HG02885 (cell line): Measurements from ENCODE around the gene PRMT2.

ENCODE experiments used
- ATAC-seq: cut with Tn5 transposase; IDR thresholded peaks from one replicate; pipeline ENCODE4 v1.9.1; 2021; ENCODE audit warnings: mild to moderate bottlenecking; ENCODE audit not compliant: unreplicated experiment, poor library complexity

The PRMT2 gene

DNA sequence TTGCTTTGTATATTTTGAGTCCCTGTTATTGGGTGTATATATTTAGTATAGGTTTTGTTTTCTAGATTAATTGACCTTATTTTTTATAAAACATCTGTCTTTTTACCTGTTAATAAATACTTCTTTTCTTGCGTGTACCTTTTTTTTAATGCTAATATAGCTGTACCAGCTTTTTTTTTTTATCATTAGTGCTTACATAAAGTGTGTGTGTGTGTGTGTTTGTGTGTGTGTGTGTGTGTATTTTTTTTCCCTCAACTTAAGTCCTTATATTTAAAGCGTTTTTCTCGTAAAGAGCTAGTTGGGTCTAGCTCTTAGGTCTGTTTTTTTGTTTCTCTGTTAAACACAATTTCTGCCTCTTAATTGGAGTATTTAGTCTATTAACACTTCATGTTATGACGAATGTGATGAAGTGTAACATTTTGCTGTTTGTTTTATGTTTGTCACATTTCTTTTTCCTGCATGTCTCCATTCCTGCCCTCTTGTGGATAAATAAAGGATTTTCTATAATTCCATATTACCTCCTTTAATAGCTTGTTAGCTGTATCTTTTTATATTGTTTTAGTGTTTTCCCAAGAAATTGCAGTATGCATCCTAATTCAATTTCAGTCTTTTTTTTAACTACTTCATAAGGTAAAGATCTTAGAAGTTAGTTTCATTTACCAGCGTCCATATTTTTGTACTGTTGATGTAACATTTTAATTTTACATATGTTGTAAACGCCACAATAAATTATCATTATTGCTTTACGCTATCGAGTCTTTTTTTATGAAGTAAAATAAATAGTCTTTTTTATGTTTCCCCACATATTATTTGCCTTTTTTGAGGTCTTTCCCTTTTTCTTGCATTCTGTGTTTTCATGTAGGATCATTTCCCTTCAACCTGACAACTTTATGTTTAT is 4.3 kb downstream of the PRMT2 start:
- no peak for ATAC-seq

DNA sequence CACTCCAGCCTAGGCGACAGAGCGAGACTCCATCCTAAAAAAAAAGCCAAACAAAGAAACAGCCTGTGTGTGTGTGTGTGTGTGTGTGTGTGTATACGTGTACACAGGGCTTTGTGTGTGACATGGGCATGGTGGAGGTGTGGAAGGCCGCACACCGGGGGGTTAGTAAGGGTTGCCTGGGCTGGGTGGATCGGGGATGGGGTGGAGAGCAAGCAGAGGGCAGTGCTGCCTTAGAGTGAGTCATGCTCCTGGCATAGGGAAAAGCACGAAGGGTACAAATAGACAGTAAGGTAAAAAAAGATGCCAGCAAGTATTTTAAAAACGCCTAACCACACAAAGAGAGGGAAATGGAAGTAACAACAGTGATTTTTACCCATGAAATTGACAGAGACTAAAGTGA is 6.2 kb downstream of the PRMT2 start:
- no peak for ATAC-seq

DNA sequence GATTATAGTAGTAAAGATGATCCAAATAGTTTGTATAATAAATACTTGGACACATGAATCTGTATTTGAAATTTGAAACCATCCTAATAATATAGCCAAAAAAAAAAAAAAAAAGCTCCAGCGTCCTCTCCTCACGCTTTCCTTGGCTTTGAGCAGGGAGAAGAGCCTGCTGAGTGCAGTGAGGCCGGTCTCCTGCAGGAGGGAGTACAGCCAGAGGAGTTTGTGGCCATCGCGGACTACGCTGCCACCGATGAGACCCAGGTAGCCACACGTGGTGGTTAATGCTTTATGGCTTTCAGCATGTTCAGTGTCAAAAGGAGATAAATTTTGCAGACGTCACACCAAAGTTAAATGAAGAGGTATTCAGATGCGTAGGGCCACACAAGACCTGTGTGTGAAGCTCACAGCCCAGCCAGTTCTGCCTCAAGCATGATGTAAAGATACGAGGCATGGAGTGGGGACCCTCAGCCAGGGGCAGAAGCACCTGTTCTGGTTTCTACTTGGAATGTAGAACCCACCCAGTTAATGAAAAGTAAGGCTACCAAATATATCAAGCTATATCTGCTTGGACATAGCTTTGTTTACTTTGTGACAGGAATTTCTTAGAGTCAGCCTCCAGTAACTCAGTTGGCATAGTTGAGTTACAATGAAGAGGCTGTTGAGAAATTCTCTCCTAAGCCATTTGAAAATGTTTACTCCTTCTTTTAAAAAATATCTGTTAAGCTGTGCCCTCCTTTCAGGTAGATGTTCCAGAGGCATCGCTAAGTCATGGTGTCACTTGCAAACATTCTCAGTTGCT is 8.1 kb downstream of the PRMT2 start:
- ATAC-seq = no peak

- no peak for ATAC-seq
These were observed 10.4 kb downstream of the PRMT2 start for GRCh38 chr21:46645840-46646239.

- ATAC-seq = no peak
These were observed 11.2 kb downstream of the PRMT2 start for GRCh38 chr21:46646541-46647154.

- ATAC-seq = no peak
These were observed 13.1 kb downstream of the PRMT2 start for GRCh38 chr21:46648539-46648938.

DNA sequence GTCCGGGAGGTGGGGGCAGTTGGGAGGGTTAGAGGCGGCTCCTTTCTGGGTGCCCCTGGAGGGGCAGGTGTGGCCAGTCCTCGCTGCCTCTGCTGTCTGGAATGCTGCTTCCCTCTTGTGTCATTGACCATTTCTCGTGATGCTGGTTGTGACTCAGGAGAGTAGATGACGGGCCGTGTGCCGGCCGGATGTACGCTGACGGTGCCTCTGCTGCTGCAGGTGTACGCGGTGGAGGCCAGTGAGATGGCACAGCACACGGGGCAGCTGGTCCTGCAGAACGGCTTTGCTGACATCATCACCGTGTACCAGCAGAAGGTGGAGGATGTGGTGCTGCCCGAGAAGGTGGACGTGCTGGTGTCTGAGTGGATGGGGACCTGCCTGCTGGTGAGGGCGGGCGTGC is 13.9 kb downstream of the PRMT2 start:
- ATAC-seq = no peak

- ATAC-seq = no peak
These were observed 15.1 kb downstream of the PRMT2 start for GRCh38 chr21:46650476-46651098.

- ATAC-seq = no peak
These were observed 15.6 kb downstream of the PRMT2 start for GRCh38 chr21:46651121-46651520.

DNA sequence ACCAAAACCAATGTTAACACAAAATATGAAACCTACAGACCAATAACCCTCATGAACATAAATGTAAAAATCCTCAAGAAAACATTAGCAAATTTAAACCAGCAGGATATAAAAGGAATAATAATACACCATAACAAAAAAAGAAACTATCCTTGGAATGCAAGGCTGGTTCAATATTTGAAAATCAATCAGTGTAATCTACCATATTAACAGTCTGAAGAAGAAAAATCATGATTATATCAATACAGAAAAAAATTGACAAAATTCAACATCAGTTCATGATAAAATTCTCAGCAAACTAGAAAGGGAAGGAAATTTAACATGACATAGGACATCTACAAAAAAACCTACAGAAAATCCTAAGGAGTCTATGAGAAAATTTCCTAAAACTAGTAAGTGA is 19.8 kb downstream of the PRMT2 start:
- no peak for ATAC-seq

DNA sequence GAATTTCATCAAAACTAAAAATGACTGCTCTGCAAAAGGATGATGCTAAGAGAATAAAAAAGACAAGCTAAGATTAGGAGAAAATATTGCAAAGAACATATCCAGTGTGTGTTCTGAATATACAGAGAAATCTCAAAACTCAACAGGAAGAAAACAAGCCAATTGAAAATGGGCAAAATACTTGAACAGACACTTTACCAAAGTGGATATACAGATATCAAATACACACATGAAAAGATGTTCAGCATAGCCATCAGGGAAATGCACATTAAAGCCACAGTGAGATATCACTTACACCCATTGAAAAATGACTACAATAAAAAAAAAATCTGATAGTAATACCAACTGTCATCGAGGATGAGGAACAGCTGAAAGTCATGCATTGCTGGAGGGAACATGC is 21.3 kb downstream of the PRMT2 start:
- ATAC-seq = no peak

GRCh38 chr21:46660505-46660904 is 25.0 kb downstream of the PRMT2 start:
- no peak for ATAC-seq

DNA sequence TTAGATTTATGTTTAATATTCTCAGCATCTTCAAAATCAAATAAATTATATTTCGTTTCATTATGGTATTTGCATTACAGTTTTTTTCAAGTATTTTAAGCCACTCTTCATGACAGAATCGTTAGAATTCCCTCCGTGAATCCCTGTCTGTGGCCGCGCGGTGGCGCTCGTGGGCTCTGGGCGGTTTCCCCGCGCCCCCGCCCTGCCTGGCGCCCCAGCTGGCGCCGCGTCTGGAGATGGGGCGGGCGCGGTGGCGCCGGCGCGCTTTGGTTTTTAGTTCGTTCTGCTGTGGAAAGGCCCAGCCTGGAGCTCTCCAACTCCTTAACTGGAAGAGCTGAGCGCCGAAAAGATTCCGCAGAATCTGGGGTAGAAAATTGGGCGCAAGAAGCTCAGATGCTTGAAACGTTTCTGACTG is 25.7 kb downstream of the PRMT2 start:
- ATAC-seq = no peak

DNA sequence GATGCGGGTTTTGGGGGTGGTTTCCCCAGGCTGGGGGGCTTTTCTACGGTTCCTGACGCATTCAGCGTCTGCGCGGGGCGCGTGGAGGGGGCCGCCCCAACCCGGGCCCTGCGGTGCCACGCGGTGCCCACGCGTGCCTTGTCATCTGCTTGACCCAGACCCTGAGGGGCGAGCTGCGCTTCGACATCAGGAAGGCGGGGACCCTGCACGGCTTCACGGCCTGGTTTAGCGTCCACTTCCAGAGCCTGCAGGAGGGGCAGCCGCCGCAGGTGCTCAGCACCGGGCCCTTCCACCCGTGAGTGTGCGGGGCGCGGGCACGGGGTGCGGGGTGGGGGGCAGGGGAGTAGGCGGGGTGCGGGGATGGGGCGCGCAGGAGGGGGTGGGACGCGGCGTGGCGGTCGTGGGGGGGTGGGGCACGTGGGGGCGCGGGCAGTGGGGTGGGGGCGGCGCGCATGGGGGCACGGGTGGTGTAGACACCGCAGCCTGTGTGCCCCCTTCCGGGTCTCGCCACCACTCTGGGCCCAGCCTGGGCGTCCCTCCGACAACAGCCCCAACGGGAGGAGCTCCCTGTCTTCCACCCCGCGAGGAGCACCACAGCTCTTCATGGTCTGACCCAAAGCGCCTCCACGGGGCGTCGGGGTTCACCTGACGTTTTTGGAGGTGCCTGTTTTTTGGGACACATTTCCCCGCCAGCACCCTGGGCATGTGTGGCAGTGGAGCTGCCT is 26.3 kb downstream of the PRMT2 start:
- ATAC-seq = no peak

DNA sequence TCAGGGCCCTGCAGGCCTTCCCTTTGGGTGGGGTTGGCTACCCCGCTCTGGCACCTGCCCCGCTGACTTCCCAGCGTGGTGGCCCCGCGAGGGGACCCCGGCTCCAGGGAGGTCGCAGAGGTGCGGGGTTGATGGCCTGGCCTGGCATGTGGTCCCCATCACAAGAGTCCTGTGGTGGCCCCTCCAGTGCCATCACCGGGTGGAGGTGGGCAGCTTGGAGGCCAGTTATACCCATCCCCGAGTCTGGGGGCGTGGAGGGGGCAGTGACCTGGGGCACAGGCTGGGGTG is 26.8 kb downstream of the PRMT2 start:
- ATAC-seq = no peak

- ATAC-seq = no peak
These were observed 27.5 kb downstream of the PRMT2 start for GRCh38 chr21:46662765-46663500.

GRCh38 chr21:46663754-46664153 is 28.3 kb downstream of the PRMT2 start:
- ATAC-seq = no peak

GRCh38 chr21:46664316-46664995 is 29.0 kb downstream of the PRMT2 start:
- no peak for ATAC-seq

DNA sequence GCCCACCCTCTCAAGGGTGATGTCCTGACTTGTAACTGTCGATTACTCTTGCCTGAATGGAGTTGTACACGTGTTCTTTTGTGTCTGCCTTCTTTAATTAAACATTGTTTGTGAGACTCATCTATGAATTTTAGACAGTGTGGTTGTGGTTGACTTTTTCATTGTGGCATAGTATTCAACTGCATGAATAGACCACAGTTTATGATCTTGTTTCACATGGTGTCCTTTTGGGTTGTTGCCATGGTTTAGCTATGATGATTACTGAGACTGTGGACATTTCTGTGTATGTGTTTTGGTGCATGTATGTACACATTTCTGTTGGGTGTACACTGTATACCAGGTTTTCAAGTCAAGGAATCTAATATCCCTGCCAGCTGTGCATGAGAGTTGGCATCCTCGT is 30.1 kb downstream of the PRMT2 start:
- no peak for ATAC-seq
